Activated T-helper 2 cell treated with anti-CD3 and anti-CD28 coated beads, Interferon-gamma antibody, Interleukin-2, Interleukin-4, amounts not matched to agents 10 μg/mL and 5 μg/mL and 100 μg/mL, durations not matched to agents 14 hours and 24 hours and 36 hours (primary cell): ENCODE measurements around the gene PLAAT4. TPM values are rescaled to one million over a fixed set of nuclear protein-coding genes. Genes with fewer than 3 reads are reported as not detected.
"Not testable (repeated sequence)": the region's sequence is repeated elsewhere in the genome, so short reads cannot be mapped to it uniquely, and the experiment has no call there.

Experiments used
- DNase-seq: peaks from one replicate; pipeline ENCODE4 v3.0.0; 2021; ENCODE audit warnings: low spot score
- H3K27ac Mint-ChIP-seq: one replicate; pipeline ENCODE4 v1.8.0; 2021; ENCODE audit warnings: mixed read lengths
- H3K27me3 Mint-ChIP-seq: one replicate; pipeline ENCODE4 v1.8.0; 2021; ENCODE audit warnings: low read depth, mixed read lengths
- H3K36me3 Mint-ChIP-seq: one replicate; pipeline ENCODE4 v1.8.0; 2021; ENCODE audit warnings: low read depth, mixed read lengths
- H3K4me1 Mint-ChIP-seq: one replicate; pipeline ENCODE4 v1.8.0; 2021; ENCODE audit warnings: low read depth, mixed read lengths
- H3K4me3 Mint-ChIP-seq: one replicate; pipeline ENCODE4 v1.8.0; 2021; ENCODE audit warnings: low read depth, mild to moderate bottlenecking, moderate library complexity, mixed read lengths
- H3K9me3 Mint-ChIP-seq: one replicate; pipeline ENCODE4 v1.8.0; 2021; ENCODE audit warnings: mixed read lengths
- intact Hi-C: fragments of 100-400 bp; cut with micrococcal nuclease; formaldehyde crosslinking; loops from one replicate; pipeline ENCODE4 v1.15.1; 2023
- total RNA-seq: library from RNA; stranded (reverse); gene quantifications from 2 replicates; pipeline ENCODE4 v1.2.3, GENCODE V29; 2022

PLAAT4 gene
- total RNA-seq, 1 donor from 2014 or later, result 41.4 TPM

DNA sequence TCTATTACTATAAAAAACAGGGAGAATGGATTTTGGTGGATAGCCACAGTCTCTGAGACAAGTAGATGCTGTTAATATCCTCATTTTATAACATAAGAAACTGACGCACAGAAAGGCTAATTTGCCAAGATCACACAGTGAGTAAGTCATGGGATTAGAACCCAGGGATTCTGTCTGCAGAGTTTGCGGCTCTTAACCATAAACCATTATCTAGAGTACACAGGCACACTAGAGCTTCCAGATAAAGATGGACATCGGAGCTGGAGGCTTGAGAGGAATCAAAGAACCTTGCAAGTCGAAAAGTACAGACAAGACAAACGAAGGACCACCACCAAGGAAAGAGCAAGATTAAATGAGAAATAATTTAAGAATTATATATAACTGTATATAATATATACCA, 19.5 kb upstream of the PLAAT4 start:
- H3K4me3 Mint-ChIP-seq, result no peak overlapping the region
- intact Hi-C loops, result no loop called here
- no peak overlapping the region for H3K27ac Mint-ChIP-seq
- no peak for DNase-seq
- H3K36me3 Mint-ChIP-seq, result peaks cover 4% of the 10 kb centered on the region
- peaks cover 10% of the 10 kb centered on the region for H3K4me1 Mint-ChIP-seq
- peaks cover 5% of the 10 kb centered on the region for H3K9me3 Mint-ChIP-seq
- peaks cover 13% of the 10 kb centered on the region for H3K27me3 Mint-ChIP-seq

DNA sequence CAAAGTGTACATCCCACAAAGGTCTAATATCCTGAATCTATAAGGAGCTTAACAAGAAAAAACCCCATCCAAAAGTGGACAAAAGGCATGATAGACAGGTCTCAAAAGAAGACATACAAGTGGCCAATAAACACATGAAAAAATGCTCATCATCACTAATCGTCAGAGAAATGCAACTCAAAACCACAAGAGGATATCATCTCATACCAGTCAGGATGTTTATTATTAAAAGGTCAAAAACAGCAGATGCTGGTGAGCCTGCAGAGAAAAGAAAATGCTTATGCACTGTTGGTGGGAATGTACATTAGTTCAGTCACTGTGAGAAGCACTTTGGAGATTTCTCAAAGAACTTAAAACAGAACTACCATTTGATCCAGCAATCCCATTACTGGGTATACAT, 18.1 kb upstream of the PLAAT4 start:
- no peak for DNase-seq
- H3K4me3 Mint-ChIP-seq, result no peak overlapping the region
- peaks cover 5% of the 10 kb centered on the region for H3K9me3 Mint-ChIP-seq
- H3K27me3 Mint-ChIP-seq, result peaks cover 19% of the 10 kb centered on the region
- peaks cover 10% of the 10 kb centered on the region for H3K4me1 Mint-ChIP-seq
- peak overlapping the region; percentile 33 for H3K27ac Mint-ChIP-seq
- H3K36me3 Mint-ChIP-seq, result peaks cover 7% of the 10 kb centered on the region
- intact Hi-C loops, result no loop called here

DNA sequence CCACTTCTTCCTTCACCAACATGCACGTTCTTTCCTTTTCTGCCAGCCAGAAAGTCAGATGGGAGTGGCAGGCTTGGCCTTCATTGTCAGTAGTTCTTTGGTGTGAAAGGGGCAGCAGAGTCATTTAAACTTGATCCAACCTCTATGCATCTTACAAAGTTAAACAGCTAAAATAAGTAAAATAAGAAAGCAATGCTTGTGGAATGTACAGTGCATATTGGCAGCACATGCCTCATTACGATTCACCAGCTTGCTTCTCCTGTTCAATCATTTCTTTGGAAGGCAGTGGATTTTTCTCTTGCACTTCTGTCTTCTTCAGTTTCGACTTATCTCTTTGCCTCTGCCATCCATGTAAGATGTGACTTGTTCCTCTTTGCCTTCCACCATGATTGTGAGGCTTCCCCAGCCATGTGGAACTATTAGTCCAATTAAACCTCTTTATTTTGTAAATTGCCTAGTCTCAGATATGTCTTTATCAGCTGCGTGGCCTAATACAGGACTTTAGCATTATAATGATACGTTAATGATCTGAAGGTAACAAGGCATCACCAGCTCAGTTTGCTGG, 15.9 kb upstream of the PLAAT4 start:
- Mint-ChIP-seq H3K4me1 (peaks cover 10% of the 10 kb centered on the region), H3K27me3 (peaks cover 20% of the 10 kb centered on the region), H3K9me3 (peaks cover 10% of the 10 kb centered on the region), H3K4me3 (no peak overlapping the region), H3K36me3 (peaks cover 8% of the 10 kb centered on the region), H3K27ac (no peak overlapping the region)
- no peak for DNase-seq
- intact Hi-C loops, result no loop called here

DNA sequence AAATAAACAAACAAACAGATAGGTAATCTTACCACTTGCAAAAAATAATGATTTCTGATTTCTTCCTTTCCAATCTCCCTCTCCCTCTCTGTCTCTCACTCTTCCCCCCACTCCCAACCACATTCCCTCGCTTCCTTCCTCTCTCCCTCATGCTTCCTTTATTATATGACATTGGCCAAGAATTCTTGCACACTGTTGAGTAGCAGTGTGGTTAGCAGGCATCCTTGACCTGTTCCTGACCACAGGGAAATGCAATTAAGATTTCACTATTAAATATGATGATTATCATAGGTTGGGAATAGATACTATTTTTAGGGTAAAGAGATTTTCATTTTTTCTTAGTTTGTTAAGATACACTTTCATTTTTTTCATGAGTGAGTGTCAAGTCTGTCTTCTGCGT, 14.7 kb upstream of the PLAAT4 start:
- Mint-ChIP-seq H3K4me3 (no peak overlapping the region), H3K4me1 (peaks cover 10% of the 10 kb centered on the region), H3K27ac (no peak overlapping the region), H3K36me3 (peaks cover 8% of the 10 kb centered on the region), H3K9me3 (peaks cover 10% of the 10 kb centered on the region), H3K27me3 (peaks cover 21% of the 10 kb centered on the region)
- DNase-seq, result no peak
- intact Hi-C loops, result no loop called here

DNA sequence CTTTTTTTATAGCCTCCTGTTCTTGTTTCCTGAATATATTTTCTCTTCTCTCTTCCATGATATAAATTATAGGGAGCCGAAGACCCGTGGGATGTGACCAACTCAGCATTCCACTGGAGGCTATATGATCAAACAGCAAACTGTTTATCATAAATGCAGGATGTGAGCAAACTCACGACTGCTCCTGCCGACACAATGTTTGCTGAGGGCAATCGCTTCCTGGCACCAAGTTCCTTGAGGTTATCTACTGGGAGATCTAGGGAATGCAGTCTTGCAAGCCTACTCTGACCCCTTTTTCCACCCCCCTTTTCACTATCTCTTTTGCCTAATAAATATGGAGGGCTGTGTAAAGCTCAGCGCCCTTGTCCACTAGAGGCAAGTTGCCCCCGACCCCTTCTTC, 13.5 kb upstream of the PLAAT4 start:
- Mint-ChIP-seq H3K27ac (no peak overlapping the region), H3K27me3 (peaks cover 21% of the 10 kb centered on the region), H3K4me3 (no peak overlapping the region), H3K4me1 (peaks cover 8% of the 10 kb centered on the region), H3K9me3 (peaks cover 10% of the 10 kb centered on the region), H3K36me3 (peaks cover 8% of the 10 kb centered on the region)
- intact Hi-C loops, result no loop called here
- no peak for DNase-seq

DNA sequence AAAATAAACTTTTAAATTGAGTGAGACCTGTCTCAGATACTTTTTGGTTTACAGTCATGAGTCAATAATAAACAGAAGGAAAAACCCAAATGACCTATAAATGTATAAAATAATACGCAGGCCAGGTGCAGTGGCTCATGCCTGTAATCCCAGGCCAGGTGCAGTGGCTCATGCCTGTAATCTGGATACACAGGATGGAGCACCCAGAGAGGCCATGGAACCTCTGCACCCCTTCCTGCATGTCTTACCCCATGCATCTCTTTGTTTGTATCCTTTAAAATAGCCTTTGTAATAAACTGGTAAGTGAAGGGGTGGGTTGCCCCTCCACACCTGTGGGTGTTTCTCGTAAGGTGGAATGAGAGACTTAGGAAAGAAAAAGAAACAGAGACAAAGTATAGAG, 8.9 kb upstream of the PLAAT4 start:
- no peak for DNase-seq
- intact Hi-C loops, result no loop called here
- Mint-ChIP-seq H3K27ac (no peak overlapping the region), H3K9me3 (peaks cover 4% of the 10 kb centered on the region), H3K4me3 (no peak overlapping the region), H3K27me3 (peaks cover 5% of the 10 kb centered on the region), H3K36me3 (peaks cover 5% of the 10 kb centered on the region), H3K4me1 (peaks cover 29% of the 10 kb centered on the region)

DNA sequence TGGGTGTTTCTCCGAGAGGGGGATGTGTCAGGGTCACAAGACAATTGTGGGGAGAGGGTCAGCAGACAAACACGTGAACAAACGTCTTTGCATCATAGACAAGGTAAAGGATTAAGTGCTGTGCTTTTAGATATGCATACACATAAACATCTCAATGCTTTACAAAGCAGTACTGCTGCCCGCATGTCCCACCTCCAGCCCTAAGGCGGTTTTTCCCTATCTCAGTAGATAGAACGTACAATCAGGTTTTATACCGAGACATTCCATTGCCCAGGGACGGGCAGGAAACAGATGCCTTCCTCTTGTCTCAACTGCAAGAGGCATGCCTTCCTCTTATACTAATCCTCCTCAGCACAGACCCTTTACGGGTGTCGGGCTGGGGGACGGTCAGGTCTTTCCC, 8.5 kb upstream of the PLAAT4 start:
- H3K27me3 Mint-ChIP-seq, H3K9me3 Mint-ChIP-seq, H3K4me3 Mint-ChIP-seq, H3K36me3 Mint-ChIP-seq, H3K27ac Mint-ChIP-seq, intact Hi-C loops, DNase-seq: not testable (repeated sequence)
- H3K4me1 Mint-ChIP-seq, result peaks cover 34% of the 10 kb centered on the region

DNA sequence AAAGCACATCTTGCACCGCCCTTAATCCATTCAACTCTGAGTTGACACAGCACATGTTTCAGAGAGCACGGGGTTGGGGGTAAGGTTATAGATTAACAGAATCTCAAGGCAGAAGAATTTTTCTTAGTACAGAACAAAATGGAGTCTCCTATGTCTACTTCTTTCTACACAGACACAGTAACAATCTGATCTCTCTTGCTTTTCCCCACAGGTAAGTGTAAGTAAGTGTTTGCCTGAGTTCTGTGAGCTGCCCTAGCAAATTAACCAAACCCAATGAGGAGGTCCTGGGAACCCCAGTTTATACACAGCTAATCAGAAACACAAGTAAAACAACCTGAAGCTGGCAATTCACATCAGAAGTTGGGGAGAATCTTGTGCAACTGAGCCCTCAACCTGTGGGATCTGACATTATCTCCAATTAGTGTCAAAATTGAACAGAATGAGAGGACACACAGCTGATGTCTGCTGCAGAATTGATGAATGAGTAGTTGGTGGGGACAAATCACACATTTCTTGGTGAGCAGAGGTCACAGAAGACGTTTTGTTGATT, 7.8 kb upstream of the PLAAT4 start:
- H3K27ac Mint-ChIP-seq, H3K9me3 Mint-ChIP-seq, H3K4me3 Mint-ChIP-seq: not testable (repeated sequence)

DNA sequence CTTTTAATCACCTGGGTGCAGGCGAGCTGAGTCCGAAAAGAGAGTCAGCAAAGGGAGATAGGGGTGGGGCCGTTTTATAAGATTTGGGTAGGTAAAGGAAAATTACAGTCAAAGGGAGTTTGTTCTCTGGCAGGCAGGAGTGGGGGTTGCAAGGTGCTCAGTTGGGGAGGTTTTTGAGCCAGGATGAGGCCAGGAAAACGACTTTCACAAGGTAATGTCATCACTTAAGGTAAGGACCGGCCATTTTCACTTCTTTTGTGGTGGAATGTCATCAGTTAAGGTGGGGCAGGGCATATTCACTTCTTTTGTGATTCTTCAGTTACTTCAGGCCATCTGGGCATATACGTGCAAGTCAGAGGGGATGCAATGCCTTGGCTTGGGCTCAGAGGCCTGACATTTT, 7.2 kb upstream of the PLAAT4 start:
- H3K27me3 Mint-ChIP-seq, result not testable (repeated sequence)

More for the DNA sequence above, 7.8 kb upstream of the PLAAT4 start:
- DNase-seq, H3K36me3 Mint-ChIP-seq, intact Hi-C loops, H3K27me3 Mint-ChIP-seq: not testable (repeated sequence)
- peaks cover 40% of the 10 kb centered on the region for H3K4me1 Mint-ChIP-seq

DNA sequence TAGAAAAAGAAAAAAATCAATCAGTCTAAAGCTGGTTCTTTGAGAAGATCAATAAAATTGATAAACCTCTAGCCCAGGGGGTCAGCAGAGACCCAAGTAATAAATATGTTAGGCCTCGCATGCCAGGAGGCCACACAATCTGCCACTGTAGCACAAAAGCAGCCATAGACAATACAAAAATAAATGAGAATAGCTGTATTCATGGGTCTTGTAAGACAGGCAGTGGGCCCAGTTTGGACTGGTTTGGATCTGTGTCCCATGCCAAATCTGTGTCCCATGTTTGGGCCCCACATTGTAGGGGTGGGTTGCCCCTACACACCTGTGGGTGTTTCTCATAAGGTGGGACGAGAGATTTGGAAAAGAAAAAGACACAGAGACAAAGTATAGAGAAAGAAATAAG, 6.6 kb upstream of the PLAAT4 start:
- Mint-ChIP-seq H3K9me3 (no peaks in the 10 kb centered on the region), H3K4me3 (no peak overlapping the region), H3K36me3 (no peaks in the 10 kb centered on the region), H3K27ac (no peak overlapping the region), H3K4me1 (peaks cover 51% of the 10 kb centered on the region), H3K27me3 (peaks cover 1% of the 10 kb centered on the region)
- intact Hi-C loops, result loop anchor here (10.0 kb wide), 1 partner anchor 105 kb away; no protein-coding TSS in a partner anchor
- no peak for DNase-seq

More for the DNA sequence above, 7.2 kb upstream of the PLAAT4 start:
- H3K36me3 Mint-ChIP-seq, H3K4me3 Mint-ChIP-seq, H3K27ac Mint-ChIP-seq, intact Hi-C loops, H3K9me3 Mint-ChIP-seq, DNase-seq: not testable (repeated sequence)
- H3K4me1 Mint-ChIP-seq, result peaks cover 46% of the 10 kb centered on the region

DNA sequence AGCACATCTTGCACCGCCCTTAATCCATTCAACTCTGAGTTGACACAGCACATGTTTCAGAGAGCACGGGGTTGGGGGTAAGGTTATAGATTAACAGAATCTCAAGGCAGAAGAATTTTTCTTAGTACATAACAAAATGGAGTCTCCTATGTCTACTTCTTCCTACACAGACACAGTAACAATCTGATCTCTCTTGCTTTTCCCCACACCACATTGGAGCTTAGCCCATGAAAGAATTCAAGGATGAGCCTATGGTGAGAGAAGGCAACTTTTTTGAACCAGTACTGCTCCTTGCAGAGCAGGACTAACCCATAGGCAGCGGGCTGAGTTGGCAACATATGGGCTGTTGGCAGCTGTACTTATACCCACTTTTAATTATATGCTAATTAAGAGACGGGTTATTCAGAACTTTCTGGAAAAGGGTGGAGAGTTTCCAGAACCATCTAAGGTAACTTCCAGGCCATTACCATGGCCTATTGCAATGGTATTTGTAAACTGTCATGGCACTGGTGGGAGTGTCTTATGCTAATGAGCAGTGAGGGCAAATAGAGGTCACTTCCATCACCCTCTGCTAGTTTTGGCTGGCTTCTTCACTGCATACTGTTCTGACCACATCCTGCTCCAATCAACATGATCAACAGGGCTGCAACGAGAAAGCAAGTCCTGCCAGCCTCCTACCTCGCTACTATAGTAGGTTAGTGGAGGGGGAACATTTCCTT, 5.4 kb upstream of the PLAAT4 start:
- H3K27me3 Mint-ChIP-seq, H3K9me3 Mint-ChIP-seq, H3K36me3 Mint-ChIP-seq: not testable (repeated sequence)
- intact Hi-C loops, result loop anchor here (1.0 to 10.0 kb wide), 3 partner anchors 22 to 104 kb away; no protein-coding TSS in a partner anchor
- DNase-seq, result peak; percentile 70
- peaks cover 62% of the 10 kb centered on the region for H3K4me1 Mint-ChIP-seq
- H3K4me3 Mint-ChIP-seq, result peak overlapping the region; percentile 23
- H3K27ac Mint-ChIP-seq, result peak overlapping the region; percentile 69

DNA sequence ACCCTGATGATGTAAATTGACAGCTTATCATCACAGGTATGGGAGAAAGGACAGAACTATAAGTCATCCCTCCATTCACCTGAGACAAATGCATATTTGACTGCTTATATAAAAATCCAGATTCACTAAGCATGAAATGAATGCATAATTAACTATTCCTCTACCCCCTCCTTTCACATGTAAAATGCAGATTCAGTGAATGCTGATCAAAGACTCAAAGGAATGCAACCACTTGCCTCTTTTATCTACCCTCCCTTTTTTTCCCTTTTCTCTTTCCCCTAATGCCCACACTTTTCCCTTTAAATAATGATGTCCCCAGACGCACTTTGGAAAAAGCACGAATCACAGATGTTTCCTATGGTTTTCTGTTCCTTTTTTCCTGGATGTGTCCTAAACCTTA, 4.5 kb upstream of the PLAAT4 start:
- Mint-ChIP-seq H3K4me1 (peaks cover 71% of the 10 kb centered on the region), H3K27ac (peak overlapping the region; percentile 1), H3K36me3 (no peaks in the 10 kb centered on the region), H3K27me3 (no peaks in the 10 kb centered on the region), H3K9me3 (no peaks in the 10 kb centered on the region), H3K4me3 (peak overlapping the region; percentile 19)
- no peak for DNase-seq
- intact Hi-C loops, result loop anchor here (10.0 kb wide), 1 partner anchor 103 kb away; no protein-coding TSS in a partner anchor

DNA sequence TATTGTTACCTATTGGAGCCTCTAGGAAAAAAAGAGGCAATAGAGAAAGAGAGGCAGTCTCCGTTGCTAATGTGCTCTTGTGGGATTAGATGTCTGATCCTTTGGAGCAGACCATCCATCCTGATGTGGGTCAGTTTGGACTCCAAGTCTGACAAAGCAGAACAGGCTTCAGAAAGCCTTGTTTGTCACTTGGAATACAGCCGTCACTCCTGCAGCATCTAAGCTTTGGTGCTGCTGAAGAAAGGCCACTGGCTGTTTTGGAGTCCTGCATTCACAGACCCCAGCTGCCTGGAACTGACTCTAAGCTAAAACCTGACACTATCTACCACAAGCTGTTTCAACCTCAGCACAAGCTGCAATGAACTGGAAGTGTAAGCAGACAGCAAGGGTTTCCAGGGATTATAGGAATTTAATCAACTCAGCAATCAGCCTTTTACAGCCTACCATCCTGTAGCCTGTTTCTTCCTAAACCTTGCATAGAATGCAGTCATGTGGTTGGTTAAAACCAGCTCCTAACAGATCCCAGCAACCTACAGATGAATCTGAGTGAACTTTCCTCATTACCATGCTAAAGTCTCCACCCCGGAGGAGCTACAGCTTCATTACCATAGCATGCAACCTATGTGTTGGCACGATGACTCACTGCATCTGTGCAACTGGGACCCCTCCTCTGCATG, 3.7 kb upstream of the PLAAT4 start:
- intact Hi-C loops, result loop anchor here (10.0 kb wide), 1 partner anchor 102 kb away; no protein-coding TSS in a partner anchor
- no peaks in the 10 kb centered on the region for H3K36me3 Mint-ChIP-seq
- H3K27me3 Mint-ChIP-seq, result no peaks in the 10 kb centered on the region
- no peak overlapping the region for H3K4me3 Mint-ChIP-seq
- H3K27ac Mint-ChIP-seq, result no peak overlapping the region
- no peaks in the 10 kb centered on the region for H3K9me3 Mint-ChIP-seq
- H3K4me1 Mint-ChIP-seq, result peaks cover 79% of the 10 kb centered on the region
- DNase-seq, result no peak
